ENCODE data around the gene IQCF5.

GRCh38 chr3:51908026-51908425, 32.6 kb upstream of the IQCF5 start:
- TF ChIP-seq CTCF (conservative IDR thresholded peaks at IDR 0.05 in 1 of 2, IDR thresholded peaks at IDR 0.05 in 1 of 2; ENCODE audit: extremely low read depth in 1 of 2, insufficient read depth in 1 of 2, low read depth in 1 of 2, low read length in 2 of 2) (no peak), EZH2 (IDR thresholded peaks at IDR 0.05; ENCODE audit: borderline replicate concordance, low read length) (no peak)

Measured in mammary epithelial cell (primary cell).